Endothelial cell of umbilical vein (primary cell): ENCODE data around the gene AGBL4. TPM values are rescaled to one million over a fixed set of nuclear protein-coding genes. Genes with fewer than 3 reads are reported as not detected.

Experiments used
- BruUV-seq: library from RNA; stranded (reverse); fragments of 400-500 nt; replicated peaks from 2 replicates; lab custom pipeline; 2021; lab: Mats Ljungman, UMichigan
- CTCF ChIA-PET: fragments of 300-600, 350-600 bp; sonication (Branson Sonifier 250); formaldehyde crosslinking; loops from one replicate; lab custom pipeline; 2021; ENCODE audit warnings: antibody characterized with exemption, inconsistent platforms; lab: Charles Lee
- POLR2A ChIA-PET: fragments of 300-600, 350-600 bp; sonication (Branson Sonifier 250); formaldehyde crosslinking; loops from one replicate; lab custom pipeline; 2021; ENCODE audit warnings: antibody characterized with exemption, inconsistent platforms; lab: Charles Lee
- DNase-seq: peaks from one replicate; pipeline ENCODE4 v3.0.0-alpha.2; 2011; ENCODE audit warnings: low read depth, low spot score
- FAIRE-seq: peaks from 2 replicates; lab custom pipeline; 2011; peaks lifted over from hg19 to GRCh38; lab: Jason Lieb, UNC
- H2AFZ ChIP-seq: 2 replicates; pipeline ENCODE4 v1.6.0; 2012; ENCODE audit warnings: low read depth, low read length, control low read depth, inconsistent platforms
- H3K27ac ChIP-seq: 2 replicates; pipeline ENCODE4 v1.5.1; 2011; ENCODE audit warnings: low read depth, mild to moderate bottlenecking, control low read depth, low read length, moderate library complexity; ENCODE audit not compliant: insufficient read depth
- H3K27me3 ChIP-seq, 2 experiments: 2 replicates each; pipeline versions ENCODE4 v1.6.0 to v1.6.1; 2011; ENCODE audit warnings: low read length in 2 of 2, mixed read lengths in 1 of 2; ENCODE audit not compliant: control insufficient read depth in 2 of 2, insufficient read depth in 2 of 2
- H3K36me3 ChIP-seq, 2 experiments: 2 replicates in 1 of 2; 3 replicates in 1 of 2; pipeline ENCODE4 v1.5.1; 2011; ENCODE audit warnings: low read length in 2 of 2, mild to moderate bottlenecking in 1 of 2, moderate library complexity in 1 of 2; ENCODE audit not compliant: control insufficient read depth in 2 of 2, insufficient read depth in 2 of 2; ENCODE audit errors: extremely low read depth in 1 of 2
- H3K4me1 ChIP-seq: 3 replicates; pipeline ENCODE4 v1.5.1; 2011; ENCODE audit warnings: mild to moderate bottlenecking, low read length; ENCODE audit not compliant: control insufficient read depth, insufficient read depth; ENCODE audit errors: extremely low read depth
- H3K4me2 ChIP-seq: 2 replicates; pipeline ENCODE4 v1.6.1; 2011; ENCODE audit warnings: low read length, control low read depth, mixed read lengths; ENCODE audit not compliant: insufficient read depth
- H3K4me3 ChIP-seq, 3 experiments: fragments of 200-600 bp in 1 of 3; sonication (generic), shearing (Covaris generic) in 1 of 3; replicated peaks in 1 of 3; 2 replicates each; pipeline ENCODE4 v1.5.1; 2011 to 2016; ENCODE audit warnings: control low read depth in 3 of 3, low read length in 3 of 3, mild to moderate bottlenecking in 2 of 3, inconsistent platforms in 1 of 3, low read depth in 1 of 3, moderate library complexity in 1 of 3; ENCODE audit not compliant: insufficient read depth in 1 of 3
- H3K79me2 ChIP-seq: 2 replicates; pipeline ENCODE4 v1.6.0; 2012; ENCODE audit warnings: low read length, inconsistent platforms; ENCODE audit not compliant: control insufficient read depth, insufficient read depth
- H3K9ac ChIP-seq: replicated peaks from 2 replicates; pipeline ENCODE3; 2011; ENCODE audit warnings: low read length, control low read depth; ENCODE audit not compliant: insufficient read depth; ENCODE audit errors: extremely low read depth
- H3K9me1 ChIP-seq: replicated peaks from 3 replicates; pipeline ENCODE4 v1.6.0; 2011; ENCODE audit warnings: mild to moderate bottlenecking, low read length; ENCODE audit not compliant: control insufficient read depth, insufficient read depth; ENCODE audit errors: extremely low read depth
- H3K9me3 ChIP-seq: replicated peaks from 2 replicates; pipeline ENCODE4 v1.5.1; 2012; ENCODE audit warnings: low read length, inconsistent platforms; ENCODE audit not compliant: control insufficient read depth, insufficient read depth
- H4K20me1 ChIP-seq: replicated peaks from 2 replicates; pipeline ENCODE3; 2011; ENCODE audit warnings: mild to moderate bottlenecking, low read length; ENCODE audit not compliant: control insufficient read depth, insufficient read depth; ENCODE audit errors: extremely low read depth
- CTCF ChIP-seq, 2 donors: IDR thresholded peaks; 1 replicate in 1 of 2; 2 replicates in 1 of 2; pipeline ENCODE4 v1.5.1; 2011; ENCODE audit warnings: low read length in 2 of 2, mild to moderate bottlenecking in 2 of 2, moderate library complexity in 2 of 2, control low read depth in 1 of 2, inconsistent platforms in 1 of 2, low read depth in 1 of 2; ENCODE audit not compliant: insufficient read depth in 1 of 2; ENCODE audit errors: extremely low read depth in 1 of 2
- EZH2 ChIP-seq: IDR thresholded peaks from 2 replicates; pipeline ENCODE4 v1.6.1; 2012; ENCODE audit warnings: borderline replicate concordance, low read depth, mild to moderate bottlenecking, moderate library complexity, low read length, inconsistent platforms; ENCODE audit not compliant: severe bottlenecking
- GATA2 ChIP-seq: IDR thresholded peaks from 2 replicates; pipeline ENCODE4 v1.7.0; 2011; ENCODE audit warnings: low read depth, mild to moderate bottlenecking, moderate library complexity, mixed read lengths, low read length; ENCODE audit not compliant: insufficient read length, insufficient read depth
- JUN ChIP-seq: IDR thresholded peaks from 2 replicates; pipeline ENCODE4 v1.6.1; 2011; ENCODE audit warnings: borderline replicate concordance, low read depth; ENCODE audit not compliant: insufficient read length, insufficient read depth
- MAX ChIP-seq: IDR thresholded peaks from 2 replicates; pipeline ENCODE4 v1.6.1; 2011; ENCODE audit not compliant: insufficient read depth, insufficient read length
- MYC ChIP-seq: IDR thresholded peaks from one replicate; pipeline ENCODE4 v1.6.1; 2011; ENCODE audit warnings: mild to moderate bottlenecking, low read depth, low read length
- POLR2A ChIP-seq: IDR thresholded peaks from 2 replicates; pipeline ENCODE4 v1.6.1; 2012; ENCODE audit warnings: low read depth, mild to moderate bottlenecking, control low read depth, low read length
- dilution Hi-C: fragments of 300-500 bp; cut with MboI; formaldehyde crosslinking; loops from one replicate; pipeline ENCODE4 v1.15.0; 2019; ENCODE audit warnings: low sequenced_read_pairs; ENCODE audit not compliant: extremely low pct_ligation_motif_present
- intact Hi-C: fragments of 100-400 bp; cut with micrococcal nuclease; formaldehyde crosslinking; loops from one replicate; pipeline ENCODE4 v1.10.0; 2022
- polyA plus RNA-seq, 4 experiments: library from polyadenylated mRNA; depleted of rRNA in 3 of 4; stranded (reverse) in 3 of 4; unstranded in 1 of 4; fragments of >200 nt; gene quantifications; 2 replicates each; pipeline versions ENCODE4 v1.2.1 to v1.2.3, GENCODE V29; 2011 to 2012; ENCODE audit warnings: missing spikeins in 1 of 4
- total RNA-seq: library from RNA; stranded (reverse); gene quantifications from 2 replicates; pipeline ENCODE4 v1.2.3, GENCODE V29; 2021

AGBL4 gene
- total and polyA plus RNA-seq, 2 donors (not counting 3 experiments of a cell fraction or from before 2014, with no cell fraction given), result not detected

GRCh38 chr1:49234988-49235387 lies 788.8 kb downstream of the AGBL4 start:
- H4K20me1 ChIP-seq, result no peaks in the 10 kb centered on the region
- no peak overlapping the region for H3K4me2 ChIP-seq
- no peak for DNase-seq
- no peak overlapping the region for H3K9ac ChIP-seq
- TF ChIP-seq JUN (no peak), CTCF (IDR thresholded peaks at IDR 0.05; ENCODE audit: extremely low read depth in 1 of 2, insufficient read depth in 1 of 2, low read depth in 1 of 2, low read length in 2 of 2) (no peak), MYC (no peak), EZH2 (no peak), MAX (no peak), POLR2A (no peak), GATA2 (no peak)
- ChIA-PET POLR2A (no interaction called here), CTCF (no interaction called here)
- H3K36me3 ChIP-seq, result no peaks in the 10 kb centered on the region
- no peak overlapping the region for H3K27ac ChIP-seq
- H3K4me3 ChIP-seq, result no peak overlapping the region
- no peaks in the 10 kb centered on the region for H3K27me3 ChIP-seq
- dilution Hi-C loops (no loop called here), intact Hi-C loops (no loop called here)
- no peaks in the 10 kb centered on the region for H3K9me3 ChIP-seq
- no peak overlapping the region for H2AFZ ChIP-seq
- no peaks in the 10 kb centered on the region for H3K4me1 ChIP-seq
- BruUV-seq, result no TSS peak
- no peaks in the 10 kb centered on the region for H3K79me2 ChIP-seq
- FAIRE-seq, result no peak
- H3K9me1 ChIP-seq, result no peaks in the 10 kb centered on the region
